IMR-90 (cell line): Measurements from ENCODE around the gene SYNGR2. TPM values are rescaled to one million over a fixed set of nuclear protein-coding genes. Genes with fewer than 3 reads are reported as not detected.
A peak's percentile ranks its signal among the peaks of the same experiment; 100 is the strongest.

Source experiments
- ATAC-seq: fragments of 200-7000 bp; cut with Tn5 transposase; 2 replicates; pipeline ENCODE4 v1.9.1; 2020; ENCODE audit warnings: low read depth, mild to moderate bottlenecking, moderate library complexity
- BruUV-seq: library from RNA; stranded (reverse); fragments of 400-500 nt; replicated peaks from 2 replicates; lab custom pipeline; 2021; lab: Mats Ljungman, UMichigan
- CTCF ChIA-PET: fragments of 300-600 bp; formaldehyde crosslinking; extraction: SDS; loops from one replicate; lab custom pipeline; 2021; ENCODE audit warnings: antibody characterized with exemption; lab: Yijun Ruan, JAX
- POLR2A ChIA-PET: fragments of 300-600 bp; sonication (Branson Sonifier 250); formaldehyde crosslinking; loops from one replicate; lab custom pipeline; 2022; ENCODE audit warnings: antibody characterized with exemption; ENCODE audit not compliant: unreplicated experiment; lab: Charles Lee
- DNase-seq: peaks from one replicate; pipeline ENCODE4 v3.0.0; 2013
- H2AFZ ChIP-seq: replicated peaks from 2 replicates; pipeline ENCODE3; 2013; ENCODE audit warnings: low read length, mild to moderate bottlenecking; ENCODE audit not compliant: poor library complexity
- H2AK5ac ChIP-seq: 2 replicates; pipeline ENCODE4 v1.6.1; 2013; ENCODE audit warnings: low read depth, low read length, inconsistent platforms
- H2AK9ac ChIP-seq: replicated peaks from 2 replicates; pipeline ENCODE3; 2013; ENCODE audit warnings: mild to moderate bottlenecking, low read depth, low read length, moderate library complexity; ENCODE audit not compliant: poor library complexity
- H2BK120ac ChIP-seq: 2 replicates; pipeline ENCODE4 v1.6.1; 2013; ENCODE audit warnings: low read depth, low read length, inconsistent platforms
- H2BK15ac ChIP-seq: 3 replicates; pipeline ENCODE4 v1.6.1; 2013; ENCODE audit warnings: low read depth, low read length, inconsistent platforms
- H2BK20ac ChIP-seq: 2 replicates; pipeline ENCODE4 v1.6.1; 2013; ENCODE audit warnings: low read depth, mild to moderate bottlenecking, inconsistent platforms, low read length, moderate library complexity
- H2BK5ac ChIP-seq: 2 replicates; pipeline ENCODE4 v1.6.1; 2013; ENCODE audit warnings: mild to moderate bottlenecking, low read depth, low read length, inconsistent platforms; ENCODE audit not compliant: poor library complexity, severe bottlenecking
- H3K14ac ChIP-seq: replicated peaks from 2 replicates; pipeline ENCODE4 v1.6.1; 2013; ENCODE audit warnings: low read depth, low read length, inconsistent platforms
- H3K18ac ChIP-seq: 2 replicates; pipeline ENCODE4 v1.6.1; 2013; ENCODE audit warnings: low read depth, low read length, control low read depth
- H3K23ac ChIP-seq: 2 replicates; pipeline ENCODE4 v1.6.1; 2013; ENCODE audit warnings: low read depth, low read length, inconsistent platforms
- H3K27ac ChIP-seq: 2 replicates; pipeline ENCODE4 v1.5.1; 2013; ENCODE audit warnings: mild to moderate bottlenecking, control low read depth, low read length; ENCODE audit not compliant: insufficient read depth
- H3K27me3 ChIP-seq: 2 replicates; pipeline ENCODE4 v1.6.1; 2013; ENCODE audit warnings: low read length; ENCODE audit not compliant: control insufficient read depth, insufficient read depth
- H3K36me3 ChIP-seq: 2 replicates; pipeline ENCODE4 v1.6.1; 2013; ENCODE audit warnings: low read length, mixed read lengths; ENCODE audit not compliant: control insufficient read depth, insufficient read depth
- H3K4ac ChIP-seq: 2 replicates; pipeline ENCODE4 v1.6.1; 2013; ENCODE audit warnings: low read depth, low read length, inconsistent platforms
- H3K4me1 ChIP-seq: 2 replicates; pipeline ENCODE4 v1.6.1; 2013; ENCODE audit warnings: low read length, mixed read lengths; ENCODE audit not compliant: control insufficient read depth, insufficient read depth
- H3K4me2 ChIP-seq: 2 replicates; pipeline ENCODE4 v1.6.1; 2013; ENCODE audit warnings: low read depth, mild to moderate bottlenecking, control low read depth, low read length, moderate library complexity
- H3K4me3 ChIP-seq: 2 replicates; pipeline ENCODE4 v1.5.1; 2013; ENCODE audit warnings: low read depth, mild to moderate bottlenecking, control low read depth, low read length, moderate library complexity; ENCODE audit not compliant: insufficient read depth
- H3K56ac ChIP-seq: 2 replicates; pipeline ENCODE4 v1.6.1; 2013; ENCODE audit warnings: low read length, inconsistent platforms; ENCODE audit not compliant: insufficient read depth; ENCODE audit errors: extremely low read depth
- H3K79me1 ChIP-seq, 2 experiments: 2 replicates each; pipeline ENCODE4 v1.6.1; 2013; ENCODE audit warnings: low read length in 2 of 2, inconsistent platforms in 1 of 2, low read depth in 1 of 2
- H3K9ac ChIP-seq: 2 replicates; pipeline ENCODE4 v1.6.1; 2013; ENCODE audit warnings: low read depth, low read length, control low read depth
- H3K9me1 ChIP-seq: 2 replicates; pipeline ENCODE4 v1.6.1; 2013; ENCODE audit warnings: low read length, inconsistent platforms; ENCODE audit not compliant: insufficient read depth
- H3K9me3 ChIP-seq: 2 replicates; pipeline ENCODE4 v1.6.1; 2013; ENCODE audit warnings: low read length; ENCODE audit not compliant: control insufficient read depth, insufficient read depth
- H4K20me1 ChIP-seq: 2 replicates; pipeline ENCODE4 v1.6.1; 2013; ENCODE audit warnings: low read length, inconsistent platforms; ENCODE audit not compliant: insufficient read depth
- H4K5ac ChIP-seq: 2 replicates; pipeline ENCODE4 v1.6.1; 2013; ENCODE audit warnings: mild to moderate bottlenecking, low read depth, low read length, control low read depth
- H4K8ac ChIP-seq, 2 experiments: 2 replicates each; pipeline ENCODE4 v1.6.1; 2013; ENCODE audit warnings: low read depth in 2 of 2, low read length in 2 of 2, control low read depth in 1 of 2, inconsistent platforms in 1 of 2
- H4K91ac ChIP-seq: 2 replicates; pipeline ENCODE4 v1.6.1; 2013; ENCODE audit warnings: low read depth, low read length, inconsistent platforms; ENCODE audit not compliant: insufficient read depth
- MXI1 ChIP-seq: IDR thresholded peaks from 2 replicates; pipeline ENCODE4 v1.6.1; 2012; ENCODE audit warnings: low read depth, mild to moderate bottlenecking, low read length, moderate library complexity, borderline replicate concordance
- RFX5 ChIP-seq: IDR thresholded peaks from 2 replicates; pipeline ENCODE4 v1.8.0; 2012; ENCODE audit warnings: low read depth, mild to moderate bottlenecking, low read length, moderate library complexity
- WGBS, 2 experiments: methylation state at CpG; one replicate each; pipeline versions ENCODE4 v1.1.5 to v1.1.7; 2013; ENCODE audit warnings: missing lambda C conversion rate in 2 of 2; ENCODE audit not compliant: insufficient read length in 1 of 2; ENCODE audit errors: extremely low coverage in 2 of 2; 5-methylcytosine and 5-hydroxymethylcytosine counted together
- dilution Hi-C: fragments of 300-500 bp; cut with HindIII; formaldehyde crosslinking; loops from one replicate; pipeline ENCODE4 v1.14.3; 2018; ENCODE audit warnings: low sequenced_read_pairs; ENCODE audit not compliant: unreplicated experiment
- in situ Hi-C: fragments of 300-500 bp; cut with MboI; formaldehyde crosslinking; loops from 3 replicates; pipeline ENCODE4 v1.14.3; 2019; ENCODE audit warnings: low sequenced_read_pairs, inconsistent platforms, mixed read lengths
- intact Hi-C: fragments of 100-400 bp; cut with micrococcal nuclease; formaldehyde crosslinking; loops from 2 replicates; pipeline ENCODE4 v1.10.0; 2022
- polyA plus RNA-seq, 3 experiments: library from polyadenylated mRNA; depleted of rRNA; stranded (reverse); fragments of >200 nt; gene quantifications; 2 replicates each; pipeline ENCODE4 v1.2.3, GENCODE V29; 2012; ENCODE audit warnings: low replicate concordance in 1 of 3
- total RNA-seq: library from RNA; depleted of rRNA; stranded (reverse); fragments of >200 nt; gene quantifications from 2 replicates; pipeline ENCODE4 v1.2.3, GENCODE V29; 2012

SYNGR2 gene
- total and polyA plus RNA-seq, 2 of the 4 experiments (the other 2 are of a cell fraction): 11.1 to 63.1 TPM

DNA sequence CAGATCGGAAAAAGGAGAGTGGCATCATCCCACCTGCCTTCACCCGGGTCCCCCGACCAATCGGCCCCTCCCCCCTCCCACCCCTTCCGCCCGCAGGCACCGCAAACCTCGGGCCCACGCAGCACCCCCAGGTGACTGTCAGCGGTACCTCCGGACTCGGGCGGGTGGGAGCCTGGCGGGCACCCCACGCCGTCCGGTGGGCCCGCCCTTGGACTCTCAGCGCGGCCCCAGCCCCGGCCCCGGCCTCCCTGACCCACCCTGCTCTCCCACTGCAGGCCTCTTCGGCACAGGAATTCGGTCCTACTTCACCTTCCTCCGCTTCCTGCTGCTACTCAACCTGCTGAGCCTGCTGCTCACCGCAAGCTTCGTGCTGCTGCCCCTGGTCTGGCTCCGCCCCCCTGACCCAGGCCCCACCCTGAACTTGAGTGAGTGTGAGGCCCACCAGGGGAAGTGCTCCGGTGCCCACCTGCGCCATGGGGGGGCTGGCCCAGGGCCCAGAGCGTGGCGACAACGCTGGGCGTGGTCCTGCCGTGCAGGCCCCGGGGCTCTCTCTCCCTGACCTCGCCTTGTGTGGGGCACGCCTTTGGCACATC is 36.2 kb upstream of the SYNGR2 start:
- DNase-seq (no peak), ATAC-seq (no peak)
- H2AK9ac ChIP-seq: no peak overlapping the region
- dilution Hi-C loops (no loop called here), in situ Hi-C loops (no loop called here), intact Hi-C loops (no loop called here)
- no peak overlapping the region for H2BK15ac ChIP-seq
- no peak overlapping the region for H3K23ac ChIP-seq
- H4K5ac ChIP-seq: no peak overlapping the region
- H2BK5ac ChIP-seq: no peak overlapping the region
- no peak overlapping the region for H4K8ac ChIP-seq
- no peak overlapping the region for H3K56ac ChIP-seq
- H4K91ac ChIP-seq: no peak overlapping the region
- no peak overlapping the region for H3K4me2 ChIP-seq
- no peak overlapping the region for H3K18ac ChIP-seq
- H4K20me1 ChIP-seq: no peaks in the 10 kb centered on the region; the same call in 1 of the 2 replicates
- TF ChIP-seq MXI1 (no peak), RFX5 (no peak)
- H3K4me1 ChIP-seq: peaks cover 2% of the 10 kb centered on the region; the same call in 1 of the 2 replicates
- H3K27ac ChIP-seq: no peak overlapping the region
- ChIA-PET POLR2A (no interaction called here), CTCF (no interaction called here)
- no peak overlapping the region for H2BK120ac ChIP-seq
- H3K27me3 ChIP-seq: peaks cover 80% of the 10 kb centered on the region
- no peaks in the 10 kb centered on the region for H3K36me3 ChIP-seq
- peak overlapping the region; percentile 10 for H2AFZ ChIP-seq
- no peaks in the 10 kb centered on the region for H3K9me1 ChIP-seq
- H2BK20ac ChIP-seq: no peak overlapping the region
- no peaks in the 10 kb centered on the region for H3K79me1 ChIP-seq
- no peak overlapping the region for H3K4me3 ChIP-seq
- BruUV-seq: no TSS peak
- H3K4ac ChIP-seq: no peak overlapping the region
- no peak overlapping the region for H3K14ac ChIP-seq
- 28% methylated on average over 18 of the region's 38 CpGs; no CpG with 5 or more reads in 1 of the 2 experiments for WGBS, 2 experiments
- no peak overlapping the region for H3K9ac ChIP-seq
- H2AK5ac ChIP-seq: no peak overlapping the region
- no peaks in the 10 kb centered on the region for H3K9me3 ChIP-seq
